ENCODE measurements around the gene GRWD1.

- TF ChIP-seq, protein P1, sequence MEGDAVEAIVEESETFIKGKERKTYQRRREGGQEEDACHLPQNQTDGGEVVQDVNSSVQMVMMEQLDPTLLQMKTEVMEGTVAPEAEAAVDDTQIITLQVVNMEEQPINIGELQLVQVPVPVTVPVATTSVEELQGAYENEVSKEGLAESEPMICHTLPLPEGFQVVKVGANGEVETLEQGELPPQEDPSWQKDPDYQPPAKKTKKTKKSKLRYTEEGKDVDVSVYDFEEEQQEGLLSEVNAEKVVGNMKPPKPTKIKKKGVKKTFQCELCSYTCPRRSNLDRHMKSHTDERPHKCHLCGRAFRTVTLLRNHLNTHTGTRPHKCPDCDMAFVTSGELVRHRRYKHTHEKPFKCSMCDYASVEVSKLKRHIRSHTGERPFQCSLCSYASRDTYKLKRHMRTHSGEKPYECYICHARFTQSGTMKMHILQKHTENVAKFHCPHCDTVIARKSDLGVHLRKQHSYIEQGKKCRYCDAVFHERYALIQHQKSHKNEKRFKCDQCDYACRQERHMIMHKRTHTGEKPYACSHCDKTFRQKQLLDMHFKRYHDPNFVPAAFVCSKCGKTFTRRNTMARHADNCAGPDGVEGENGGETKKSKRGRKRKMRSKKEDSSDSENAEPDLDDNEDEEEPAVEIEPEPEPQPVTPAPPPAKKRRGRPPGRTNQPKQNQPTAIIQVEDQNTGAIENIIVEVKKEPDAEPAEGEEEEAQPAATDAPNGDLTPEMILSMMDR (IDR thresholded peaks at IDR 0.05): no peak
- TF ChIP-seq EZH2 (IDR thresholded peaks at IDR 0.05) (no peak), EZH2phosphoT487 (IDR thresholded peaks at IDR 0.05) (no peak)
These were observed 26.4 kb upstream of the GRWD1 start for GRCh38 chr19:48419158-48419920.
